ENCODE results near the gene RALB. TPM values are rescaled to one million over a fixed set of nuclear protein-coding genes. Genes with fewer than 3 reads are reported as not detected.
A peak's percentile ranks its signal among the peaks of the same experiment; 100 is the strongest.

Gene RALB
- total RNA-seq, 1 donor from 2014 or later: 40.4 TPM

DNA sequence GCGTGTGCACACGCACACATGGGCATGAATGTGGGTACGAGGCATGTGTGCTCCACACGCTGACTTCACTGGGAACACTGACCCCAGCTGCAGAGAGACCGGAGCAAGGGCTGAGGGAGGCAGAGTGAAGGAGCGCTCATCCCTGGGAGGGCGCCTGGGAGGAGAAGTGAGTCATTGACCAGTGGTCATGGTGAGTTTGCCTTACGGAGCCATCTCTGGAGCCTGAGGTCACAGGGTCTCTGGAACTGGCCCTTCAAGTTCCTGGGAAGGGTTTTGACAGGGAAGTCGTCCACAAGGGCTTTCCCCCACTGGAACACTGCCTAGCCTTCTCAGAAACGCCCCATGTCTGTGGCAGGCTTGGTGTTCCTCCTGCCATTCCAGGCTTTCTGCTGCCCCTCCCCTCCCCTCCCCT lies 15.2 kb upstream of the RALB start:
- Mint-ChIP-seq H3K4me1 (ENCODE audit: unreplicated experiment) (peaks cover 5% of the 10 kb centered on the region), H3K27me3 (peaks cover 5% of the 10 kb centered on the region), H3K36me3 (no peaks in the 10 kb centered on the region), H3K4me3 (no peak overlapping the region), H3K27ac (no peak overlapping the region), H3K9me3 (no peaks in the 10 kb centered on the region)
- no peak for DNase-seq (ENCODE audit: extremely low spot score, unreplicated experiment)
- TF ChIP-seq, protein P1, sequence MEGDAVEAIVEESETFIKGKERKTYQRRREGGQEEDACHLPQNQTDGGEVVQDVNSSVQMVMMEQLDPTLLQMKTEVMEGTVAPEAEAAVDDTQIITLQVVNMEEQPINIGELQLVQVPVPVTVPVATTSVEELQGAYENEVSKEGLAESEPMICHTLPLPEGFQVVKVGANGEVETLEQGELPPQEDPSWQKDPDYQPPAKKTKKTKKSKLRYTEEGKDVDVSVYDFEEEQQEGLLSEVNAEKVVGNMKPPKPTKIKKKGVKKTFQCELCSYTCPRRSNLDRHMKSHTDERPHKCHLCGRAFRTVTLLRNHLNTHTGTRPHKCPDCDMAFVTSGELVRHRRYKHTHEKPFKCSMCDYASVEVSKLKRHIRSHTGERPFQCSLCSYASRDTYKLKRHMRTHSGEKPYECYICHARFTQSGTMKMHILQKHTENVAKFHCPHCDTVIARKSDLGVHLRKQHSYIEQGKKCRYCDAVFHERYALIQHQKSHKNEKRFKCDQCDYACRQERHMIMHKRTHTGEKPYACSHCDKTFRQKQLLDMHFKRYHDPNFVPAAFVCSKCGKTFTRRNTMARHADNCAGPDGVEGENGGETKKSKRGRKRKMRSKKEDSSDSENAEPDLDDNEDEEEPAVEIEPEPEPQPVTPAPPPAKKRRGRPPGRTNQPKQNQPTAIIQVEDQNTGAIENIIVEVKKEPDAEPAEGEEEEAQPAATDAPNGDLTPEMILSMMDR (conservative IDR thresholded peaks at IDR 0.05): no peak

DNA sequence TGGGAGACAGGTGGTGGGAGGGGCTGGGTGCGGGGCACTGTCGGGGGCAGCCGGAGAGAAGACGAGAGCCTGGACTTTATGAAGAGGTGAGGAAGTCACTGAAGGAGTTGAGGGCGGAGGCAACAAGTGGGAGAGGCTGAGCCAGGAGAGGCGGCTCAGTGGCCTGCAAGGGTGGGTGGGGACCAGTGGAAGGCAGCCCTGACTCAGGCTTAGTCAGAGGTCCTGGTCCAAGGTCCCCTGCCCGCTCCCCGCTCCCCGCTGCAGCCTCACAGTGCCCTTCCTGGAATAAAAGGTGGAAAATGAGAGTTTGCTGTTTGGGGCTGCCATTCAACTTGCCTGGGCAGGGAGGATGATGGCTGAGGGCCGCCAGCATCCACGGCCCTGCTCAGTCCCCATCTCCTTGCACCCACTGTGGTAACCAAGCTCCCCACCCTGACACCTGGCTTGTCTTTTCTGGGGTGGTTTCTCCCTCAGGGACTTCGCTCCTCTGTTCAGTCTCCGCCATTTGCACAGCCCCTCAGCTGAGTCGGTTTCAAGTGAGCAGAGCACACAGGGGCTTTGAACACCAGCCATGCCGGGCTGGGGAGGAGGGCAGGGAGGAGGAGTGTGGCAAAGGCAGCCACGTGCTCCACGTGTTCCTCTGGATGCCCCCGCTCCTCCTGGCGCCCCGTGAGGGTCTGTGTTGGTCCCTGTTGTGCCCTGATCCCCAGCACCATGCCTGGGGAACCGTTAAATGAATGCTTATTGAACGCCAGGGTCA lies 13.7 kb upstream of the RALB start:
- no peaks in the 10 kb centered on the region for H3K36me3 Mint-ChIP-seq
- TF ChIP-seq, protein P1 (conservative IDR thresholded peaks at IDR 0.05): no peak
- no peak for DNase-seq (ENCODE audit: extremely low spot score, unreplicated experiment)
- H3K9me3 Mint-ChIP-seq: no peaks in the 10 kb centered on the region
- peaks cover 5% of the 10 kb centered on the region for H3K27me3 Mint-ChIP-seq
- H3K4me3 Mint-ChIP-seq: no peak overlapping the region
- peaks cover 8% of the 10 kb centered on the region for H3K4me1 Mint-ChIP-seq (ENCODE audit: unreplicated experiment)
- H3K27ac Mint-ChIP-seq: no peak overlapping the region

DNA sequence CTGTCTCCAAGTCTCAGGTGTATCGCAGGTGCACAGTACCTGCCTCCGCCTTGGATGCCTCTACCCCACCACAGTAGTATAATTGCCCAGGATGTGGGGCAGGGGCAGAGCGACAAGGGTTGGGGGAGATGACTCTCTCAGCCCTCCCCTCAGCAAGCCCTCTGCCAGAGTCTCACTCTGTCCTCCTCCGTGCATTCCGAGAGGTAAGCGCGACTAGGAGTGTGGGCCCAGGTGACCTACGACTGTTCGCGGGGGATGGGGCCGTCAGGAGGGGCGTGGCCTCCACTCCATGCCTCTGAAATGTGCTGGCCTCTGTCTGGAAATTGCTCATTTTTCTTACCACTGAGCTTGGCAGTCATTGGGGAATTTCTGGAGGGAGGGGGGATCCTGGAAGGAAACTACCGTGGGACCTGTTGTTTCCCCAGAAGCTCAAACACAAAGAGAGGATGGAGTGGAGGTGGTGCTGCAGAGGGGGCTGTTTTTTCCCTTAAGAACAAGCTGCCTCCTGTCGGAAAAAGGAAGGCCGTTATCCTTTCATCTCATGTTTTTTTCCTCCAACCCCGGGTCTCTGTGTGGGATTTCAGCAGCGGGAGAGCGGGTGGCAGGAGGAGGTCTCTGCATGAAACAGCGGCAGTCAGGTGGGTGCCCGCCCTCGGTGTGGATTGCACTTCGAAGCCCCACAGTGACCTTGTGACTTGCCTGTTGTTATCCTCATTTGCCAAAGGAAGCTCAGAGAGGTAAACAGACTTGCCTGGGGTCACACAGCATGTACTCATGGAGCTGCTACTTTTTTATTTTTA lies 13.0 kb upstream of the RALB start:
- TF ChIP-seq, protein P1 (conservative IDR thresholded peaks at IDR 0.05): no peak
- H3K4me3 Mint-ChIP-seq: no peak overlapping the region
- H3K36me3 Mint-ChIP-seq: no peaks in the 10 kb centered on the region
- H3K9me3 Mint-ChIP-seq: no peaks in the 10 kb centered on the region
- H3K4me1 Mint-ChIP-seq (ENCODE audit: unreplicated experiment): peaks cover 10% of the 10 kb centered on the region
- no peak for DNase-seq (ENCODE audit: extremely low spot score, unreplicated experiment)
- peaks cover 5% of the 10 kb centered on the region for H3K27me3 Mint-ChIP-seq
- H3K27ac Mint-ChIP-seq: no peak overlapping the region

- TF ChIP-seq, protein P1 (conservative IDR thresholded peaks at IDR 0.05): no peak
Measured at GRCh38 chr2:120240901-120241429, 11.7 kb upstream of the RALB start.

GRCh38 chr2:120241684-120242083 lies 11.0 kb upstream of the RALB start:
- TF ChIP-seq, protein P1 (conservative IDR thresholded peaks at IDR 0.05): no peak
- H3K9me3 Mint-ChIP-seq: no peaks in the 10 kb centered on the region
- peaks cover 5% of the 10 kb centered on the region for H3K27me3 Mint-ChIP-seq
- no peak overlapping the region for H3K4me3 Mint-ChIP-seq
- H3K27ac Mint-ChIP-seq: no peak overlapping the region
- no peak for DNase-seq (ENCODE audit: extremely low spot score, unreplicated experiment)
- no peaks in the 10 kb centered on the region for H3K36me3 Mint-ChIP-seq
- H3K4me1 Mint-ChIP-seq (ENCODE audit: unreplicated experiment): peaks cover 27% of the 10 kb centered on the region

More at GRCh38 chr2:120240901-120241429, 11.7 kb upstream of the RALB start:
- no peaks in the 10 kb centered on the region for H3K36me3 Mint-ChIP-seq
- H3K4me1 Mint-ChIP-seq (ENCODE audit: unreplicated experiment): peaks cover 22% of the 10 kb centered on the region
- DNase-seq (ENCODE audit: extremely low spot score, unreplicated experiment): no peak
- H3K9me3 Mint-ChIP-seq: no peaks in the 10 kb centered on the region
- peaks cover 5% of the 10 kb centered on the region for H3K27me3 Mint-ChIP-seq
- H3K4me3 Mint-ChIP-seq: no peak overlapping the region
- peak overlapping the region; percentile 46 for H3K27ac Mint-ChIP-seq

Data from type B pancreatic cell (in vitro differentiated cells).